ENCODE measurements around the gene C16orf78.

Gene C16orf78, protein sequence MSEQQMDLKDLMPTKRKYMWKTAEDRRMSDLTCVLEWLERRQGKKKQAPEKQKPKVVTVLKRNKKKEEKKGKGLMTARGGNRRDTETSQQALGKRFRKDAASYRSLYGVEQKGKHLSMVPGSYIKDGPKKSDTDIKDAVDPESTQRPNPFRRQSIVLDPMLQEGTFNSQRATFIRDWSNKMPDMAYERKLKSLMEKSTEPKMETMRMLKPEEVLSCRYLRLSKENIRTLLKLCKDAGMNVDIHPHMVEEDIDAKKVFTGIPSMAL

DNA sequence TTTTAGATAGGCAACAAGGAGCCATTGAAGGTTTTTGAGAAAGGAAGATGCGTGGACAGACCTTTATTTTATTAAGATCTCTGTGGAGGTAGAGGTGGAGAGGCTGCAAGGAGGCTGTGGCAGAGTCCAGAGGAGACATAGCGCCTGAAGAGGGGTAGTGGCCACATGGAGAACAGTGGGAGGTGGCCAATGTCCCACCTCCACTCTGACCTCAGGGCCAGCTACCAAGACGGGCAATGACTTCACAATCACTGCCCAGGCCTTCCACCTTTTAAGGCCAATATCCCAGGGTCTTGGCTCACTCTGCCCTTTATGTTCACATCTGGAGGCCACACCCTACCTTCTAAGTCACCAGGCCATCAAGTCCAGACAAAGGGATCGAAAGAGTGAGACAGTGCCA is at the start of gene C16orf78:
Gene C16orf78, plus strand, starts transcription at position 301 of the 400 bp plus-strand sequence. CDS start 136 bp downstream, outside the sequence.
- DNase-seq: no peak

DNA sequence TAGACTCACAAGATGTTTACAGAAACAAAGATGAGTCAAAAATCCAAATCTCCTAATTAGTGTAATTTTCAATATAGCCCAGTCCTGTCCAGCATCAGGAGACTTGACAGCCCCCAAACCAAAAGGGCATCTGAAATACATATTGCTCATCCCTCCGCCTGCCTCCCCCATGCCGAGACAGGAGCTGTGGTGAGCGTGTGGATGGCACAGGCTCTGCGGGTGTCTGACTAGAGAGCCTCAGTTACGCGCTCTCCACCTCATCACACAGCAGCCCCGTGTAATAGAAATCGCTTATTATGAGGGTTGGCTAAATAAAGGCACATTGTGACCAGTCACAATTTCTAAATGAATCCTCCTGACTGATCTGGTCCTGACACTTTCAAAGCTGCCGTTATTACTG is 48.9 kb upstream of the C16orf78 start:
- no peak for DNase-seq

DNA sequence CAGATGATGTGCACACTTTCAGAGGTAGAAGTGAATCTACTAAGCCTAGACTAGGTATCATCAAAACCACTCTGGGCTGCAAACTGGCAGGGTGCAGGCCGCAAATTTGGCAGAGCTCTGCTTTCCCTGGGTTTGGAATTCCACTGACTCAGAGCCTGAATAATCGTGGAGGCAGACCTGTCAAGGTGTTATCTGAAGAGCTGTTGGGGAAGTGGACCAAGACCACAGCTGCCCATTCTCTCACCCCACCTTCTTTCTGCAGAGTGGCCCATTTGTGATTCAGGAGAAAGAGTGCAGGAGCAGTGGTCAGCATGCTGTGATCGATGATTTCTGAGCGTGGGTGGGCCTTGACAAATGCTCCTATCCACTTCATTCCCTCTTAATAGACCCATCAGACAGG is 46.1 kb upstream of the C16orf78 start:
- no peak for DNase-seq

DNA sequence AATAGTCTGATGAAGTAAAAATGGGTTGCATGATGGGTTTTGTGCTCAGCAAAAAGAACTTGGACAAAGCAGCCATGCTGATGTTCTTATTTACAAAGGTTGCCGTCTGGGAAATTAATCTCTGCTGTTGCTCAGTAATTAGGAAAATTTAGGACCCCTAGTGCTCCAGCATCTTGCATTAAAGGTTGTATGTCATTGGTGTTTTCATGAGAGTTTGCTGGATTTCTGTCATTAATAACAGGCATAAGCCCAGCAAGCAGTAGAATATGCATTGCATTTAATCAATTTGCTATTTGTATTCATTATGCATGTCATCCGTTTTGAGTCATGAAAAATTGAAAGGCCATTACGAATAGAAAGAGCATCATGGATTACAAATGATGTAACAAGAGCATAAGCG is 45.3 kb upstream of the C16orf78 start:
- no peak for DNase-seq

DNA sequence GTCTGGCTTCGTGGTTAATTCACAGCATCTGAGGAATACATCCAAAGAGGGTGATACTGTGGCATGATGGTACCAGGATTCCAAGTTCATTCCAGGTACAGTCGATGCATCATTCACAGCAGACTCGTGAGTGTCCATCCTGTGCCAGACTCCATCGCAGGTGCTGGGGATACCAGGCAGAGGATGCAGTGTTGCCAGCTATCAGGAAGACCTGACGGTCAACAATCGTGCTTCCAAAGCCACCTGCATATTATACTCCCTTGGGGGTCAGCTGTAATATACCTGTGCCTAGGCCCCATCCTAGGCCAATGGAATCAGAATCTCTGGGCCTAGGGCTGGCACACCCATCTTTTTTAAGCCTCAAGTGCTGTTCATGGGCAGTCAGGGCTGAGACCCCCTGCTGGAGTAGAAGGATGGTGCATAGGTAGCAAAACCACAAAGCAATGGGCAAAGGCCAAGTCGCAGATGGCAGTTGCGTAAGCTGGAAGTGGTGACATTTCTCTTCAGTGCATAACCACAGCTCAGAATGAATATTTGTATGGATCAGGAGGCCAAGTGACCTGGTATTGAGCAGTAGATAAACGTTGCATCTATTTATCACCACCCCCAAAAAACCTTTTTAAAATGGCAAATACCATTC is 42.9 kb upstream of the C16orf78 start:
- no peak for DNase-seq

DNA sequence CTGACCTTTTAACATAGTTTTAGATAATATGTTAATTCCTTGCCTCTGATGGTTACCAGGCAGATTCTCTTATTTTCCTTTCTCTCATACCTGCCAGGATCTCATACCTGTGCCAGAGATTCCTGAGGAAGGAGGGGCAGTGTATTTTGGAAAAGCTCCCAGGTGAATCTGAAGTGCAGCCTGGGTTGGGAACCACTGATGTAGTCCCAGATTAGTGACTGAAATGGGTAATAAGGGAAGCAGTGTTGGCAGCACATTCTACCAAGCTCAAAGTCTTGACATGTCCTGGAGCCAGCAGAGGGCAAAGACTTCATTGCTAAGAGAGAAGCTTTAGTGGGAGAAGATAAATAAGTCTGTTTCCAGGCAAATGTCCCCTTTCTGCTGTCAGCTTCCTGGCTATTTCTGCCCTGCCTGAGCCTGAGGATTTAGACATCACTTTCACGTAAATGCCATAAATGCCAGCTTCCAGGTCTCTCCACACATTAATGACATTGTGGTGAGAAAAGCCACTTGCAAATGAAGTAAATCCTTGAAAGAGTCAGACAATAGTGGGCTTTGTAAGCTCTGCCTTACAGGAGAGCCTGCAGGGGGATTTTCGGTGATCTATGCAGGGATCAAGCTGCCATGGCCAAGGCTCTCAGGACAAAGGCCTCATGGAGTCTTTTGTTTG is 40.9 kb upstream of the C16orf78 start:
- no peak for DNase-seq

DNA sequence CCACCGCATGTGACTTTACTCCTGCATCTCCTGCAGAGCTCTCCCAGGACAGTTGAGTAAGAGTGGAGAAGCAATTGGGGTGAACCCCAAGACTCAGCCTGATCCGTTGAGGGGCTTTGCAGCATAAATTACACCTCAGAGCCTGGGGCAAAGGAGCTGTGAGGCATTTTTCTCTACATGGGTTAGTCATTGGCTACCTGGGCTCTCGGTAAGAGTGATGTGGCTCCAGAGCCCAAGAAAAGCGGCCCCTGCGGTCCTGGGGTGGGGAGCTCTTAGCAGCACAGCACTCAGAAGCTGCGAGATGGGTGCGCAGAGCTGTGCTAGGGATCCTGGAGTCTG is 40.4 kb upstream of the C16orf78 start:
- no peak for DNase-seq

DNA sequence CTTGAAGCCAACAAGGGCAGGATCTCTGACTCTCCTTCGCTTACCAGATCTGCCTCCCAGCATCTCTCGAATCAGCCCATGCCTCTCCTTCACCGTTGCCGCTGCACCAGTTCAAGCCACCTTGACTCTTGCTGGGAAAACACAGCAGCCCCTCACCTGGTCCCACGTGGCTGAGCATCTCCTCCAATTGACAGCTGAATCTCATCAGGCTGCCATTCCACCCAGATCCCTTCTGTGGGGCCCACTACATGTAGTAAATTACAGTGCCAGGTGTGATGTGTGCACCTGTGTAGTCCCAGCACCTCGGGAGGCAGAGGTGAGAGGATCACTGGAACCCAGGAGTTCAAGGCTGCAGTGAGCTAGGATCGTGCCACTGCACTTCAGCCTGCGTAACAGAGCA is 37.8 kb upstream of the C16orf78 start:
- no peak for DNase-seq

DNA sequence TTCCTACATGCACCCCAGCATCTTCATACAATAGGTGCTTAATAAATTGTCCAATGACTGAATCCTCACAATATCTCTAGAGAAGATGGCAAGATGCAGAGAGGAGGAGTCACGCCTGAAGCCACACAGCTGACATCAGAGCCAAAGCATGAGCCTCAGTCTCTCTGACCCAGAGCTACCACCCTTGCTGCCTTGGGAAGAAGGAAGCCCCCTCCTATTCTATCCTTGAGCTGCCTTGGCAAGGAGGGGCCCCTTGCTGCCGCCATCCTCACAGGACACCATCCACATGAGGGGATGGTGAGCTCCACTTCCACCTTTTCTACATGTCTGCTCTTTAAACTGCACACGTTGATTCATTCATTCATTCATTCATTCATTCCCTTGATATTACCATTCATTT is 37.0 kb upstream of the C16orf78 start:
- no peak for DNase-seq

DNA sequence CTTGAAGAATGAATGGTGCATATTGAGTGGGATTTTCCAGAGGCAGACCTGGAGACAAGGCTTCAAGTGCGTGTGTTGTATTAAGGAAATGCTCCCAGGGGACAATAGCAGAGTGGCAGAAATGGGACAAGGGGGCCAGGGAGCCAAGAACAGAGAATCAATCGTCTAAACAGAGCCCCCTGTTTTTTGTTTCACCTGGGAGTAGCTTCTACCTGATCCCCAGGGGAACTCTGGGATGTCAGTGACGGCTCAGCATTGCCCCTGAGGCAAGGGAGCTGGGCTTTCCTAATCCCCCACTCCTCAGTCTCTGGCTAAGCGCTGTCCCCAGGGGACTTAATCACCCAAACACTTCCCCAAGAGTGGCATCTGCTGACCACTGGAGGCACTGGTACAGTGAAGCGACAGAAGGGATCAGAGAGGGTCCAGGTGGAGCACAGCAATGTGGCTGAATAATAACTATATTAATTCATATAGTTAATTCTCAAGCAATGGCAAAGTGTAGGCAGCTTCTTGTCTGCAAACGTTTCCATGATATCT is 35.7 kb upstream of the C16orf78 start:
- no peak for DNase-seq

DNA sequence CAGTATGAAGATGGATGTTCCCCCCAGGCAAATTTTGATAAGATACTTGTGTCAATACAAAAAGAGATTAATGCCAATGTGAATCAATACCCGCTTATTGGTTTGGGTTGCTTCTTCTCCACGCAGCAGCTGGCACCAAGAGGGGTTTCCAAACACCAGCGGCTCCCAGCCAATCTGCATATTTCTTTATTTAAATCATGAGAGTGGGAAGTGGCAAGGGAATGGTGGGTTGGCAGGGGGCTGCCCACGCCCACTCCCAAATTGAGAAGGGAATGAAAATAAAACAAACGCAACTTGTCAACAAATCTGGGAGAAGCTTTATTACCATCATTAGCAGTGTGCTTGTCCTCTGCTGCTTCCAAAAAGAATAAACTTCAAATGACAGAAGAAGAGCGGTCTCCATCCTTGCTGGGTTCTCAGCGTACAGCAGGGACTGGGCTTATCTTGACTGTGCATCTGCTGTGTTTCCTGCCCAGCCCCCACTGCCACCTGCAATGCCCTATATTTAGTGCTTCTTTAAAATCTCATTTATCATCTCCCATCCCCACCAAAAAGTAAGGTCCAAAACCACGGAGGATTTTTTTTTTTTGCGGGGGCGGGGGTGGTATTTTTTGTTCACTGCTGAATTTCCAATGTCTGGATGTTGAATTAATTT is 34.9 kb upstream of the C16orf78 start:
- DNase-seq: no peak

DNA sequence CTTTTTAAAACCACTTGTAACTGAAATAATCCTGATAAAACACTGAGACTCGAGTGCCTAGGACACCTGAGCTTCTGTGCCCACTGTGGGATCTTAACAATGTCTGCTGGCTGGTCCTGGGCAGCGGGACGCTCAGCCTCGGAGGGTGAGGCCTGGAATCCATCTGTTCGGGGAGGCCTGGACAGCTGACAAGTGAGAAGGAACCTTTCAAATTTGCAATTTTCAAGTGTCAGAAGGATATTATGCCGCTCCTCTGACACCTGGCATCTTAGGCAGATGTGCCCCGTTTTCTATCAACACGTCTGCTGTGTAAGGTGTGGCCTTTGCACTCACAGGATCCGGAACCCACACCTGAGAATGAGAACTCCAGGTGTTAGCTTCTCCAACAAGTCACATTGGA is 33.1 kb upstream of the C16orf78 start:
- DNase-seq: no peak

DNA sequence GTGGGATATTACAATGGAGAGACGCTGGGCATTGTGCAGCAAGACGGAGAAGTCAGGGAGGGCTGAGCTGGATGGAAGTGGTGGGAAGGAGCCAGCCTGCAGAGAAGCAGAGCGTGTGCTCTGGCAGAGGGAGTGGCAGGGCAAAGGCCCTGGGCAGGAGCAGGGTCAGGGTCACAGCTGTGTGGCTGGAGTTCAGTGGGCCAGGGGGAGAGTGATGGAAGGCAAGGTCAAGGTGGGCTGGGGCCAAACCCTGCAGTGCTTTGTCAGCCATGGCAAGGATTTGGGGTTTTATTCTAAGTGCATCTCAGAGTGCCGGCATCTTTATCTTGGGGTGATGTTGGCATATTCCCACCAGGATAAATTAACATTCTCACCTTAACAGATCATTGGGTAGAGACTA is 31.9 kb upstream of the C16orf78 start:
- DNase-seq: no peak

DNA sequence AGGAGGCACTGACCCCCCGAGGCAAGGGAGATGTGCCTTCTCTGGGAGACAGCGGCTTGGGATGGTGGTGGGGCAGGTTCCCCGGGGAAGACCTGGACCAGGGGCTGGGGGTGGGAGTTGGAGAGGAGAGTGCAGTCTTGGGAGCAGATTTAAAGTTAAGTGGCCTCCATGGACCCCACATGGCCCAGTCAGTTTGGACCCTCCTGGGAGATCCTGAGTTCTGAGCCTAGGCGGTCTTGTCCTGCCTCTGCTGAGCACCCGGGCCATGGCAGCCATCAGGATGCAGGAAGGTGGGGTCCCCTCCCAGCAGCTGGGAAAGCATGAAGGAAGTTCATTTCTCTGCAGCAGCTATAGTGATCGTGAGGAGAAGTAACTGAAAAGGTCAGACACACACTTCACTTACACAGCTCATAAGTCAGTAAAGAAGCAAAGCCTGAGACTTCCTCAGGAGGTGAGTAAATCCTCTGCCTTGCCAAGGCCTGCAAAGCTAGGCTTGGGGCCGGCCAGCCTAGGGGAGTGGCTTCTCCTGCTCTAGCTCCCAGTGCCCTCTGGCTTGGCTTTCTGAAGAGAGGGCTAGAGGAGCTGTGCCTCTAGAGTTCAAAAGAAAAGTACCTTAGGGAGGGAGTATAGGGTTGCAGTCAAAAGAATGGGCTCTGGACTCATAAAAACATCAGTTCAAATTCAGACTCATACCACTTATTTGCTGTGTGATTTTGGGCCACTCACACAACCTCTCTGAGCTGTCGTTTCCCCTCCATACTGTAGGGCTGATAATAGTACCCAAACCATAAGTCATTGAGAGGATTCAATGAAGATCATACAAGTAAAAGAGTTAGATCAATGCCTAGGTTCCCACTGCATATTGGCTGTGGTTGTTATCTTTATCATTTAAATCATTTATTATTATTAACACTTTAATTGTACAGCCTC is 31.0 kb upstream of the C16orf78 start:
- no peak for DNase-seq

DNA sequence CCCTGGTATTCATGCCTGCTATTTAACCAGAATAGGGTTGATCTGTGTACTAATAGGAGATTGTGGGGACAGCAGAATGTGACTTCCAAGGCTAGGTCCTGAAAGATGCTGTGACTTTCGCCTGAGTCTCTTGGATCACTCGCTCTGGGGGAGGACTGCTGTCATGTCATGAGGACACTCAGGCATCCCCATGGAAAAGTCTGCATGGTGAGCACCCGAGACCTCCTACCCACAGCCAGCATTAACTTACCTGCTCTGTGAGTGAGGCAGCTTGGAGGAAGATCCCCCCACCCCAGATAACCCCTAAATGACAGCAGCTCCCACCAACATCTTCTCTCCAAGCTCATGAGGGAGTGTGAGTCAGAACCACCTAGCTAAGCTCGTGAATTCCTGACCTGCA is 30.3 kb upstream of the C16orf78 start:
- DNase-seq: no peak

DNA sequence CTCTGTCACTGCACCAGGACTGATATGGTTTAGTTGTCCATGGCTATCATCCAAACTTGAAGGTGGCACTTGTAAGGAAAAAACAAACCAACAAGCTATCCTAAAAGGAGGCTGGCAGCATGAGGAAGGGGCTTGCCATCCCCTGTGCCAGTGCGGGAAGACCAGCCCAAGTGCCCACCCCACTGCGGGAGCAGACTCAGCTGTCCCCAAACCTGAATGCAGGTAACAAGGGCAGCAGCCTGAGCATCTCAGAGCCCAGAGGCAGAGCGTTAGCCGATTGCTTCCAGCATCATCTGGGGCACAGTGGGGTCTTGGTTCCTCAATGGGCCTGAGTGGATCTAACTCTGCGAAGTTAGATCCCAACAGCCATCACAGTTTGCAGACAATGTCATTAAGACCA is 29.2 kb upstream of the C16orf78 start:
- no peak for DNase-seq

DNA sequence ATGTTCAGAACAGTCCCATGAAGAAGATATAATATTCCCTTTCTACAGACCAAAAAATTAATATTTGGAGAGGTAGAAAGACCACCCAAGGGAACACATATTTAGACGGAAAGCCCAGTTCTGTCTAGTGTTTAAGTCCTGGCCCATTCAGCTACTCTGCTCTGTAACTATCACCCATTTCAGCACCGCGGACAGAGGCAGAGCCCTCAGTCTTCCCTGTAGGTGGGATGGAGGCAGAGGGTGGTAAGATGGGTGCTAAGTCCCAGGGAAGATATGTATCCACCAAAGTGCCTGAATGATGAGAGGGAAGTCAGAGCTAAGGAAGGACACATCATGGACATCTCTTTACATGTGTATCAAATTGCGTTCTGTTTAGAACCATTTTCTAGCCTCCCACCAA is 27.8 kb upstream of the C16orf78 start:
- no peak for DNase-seq

DNA sequence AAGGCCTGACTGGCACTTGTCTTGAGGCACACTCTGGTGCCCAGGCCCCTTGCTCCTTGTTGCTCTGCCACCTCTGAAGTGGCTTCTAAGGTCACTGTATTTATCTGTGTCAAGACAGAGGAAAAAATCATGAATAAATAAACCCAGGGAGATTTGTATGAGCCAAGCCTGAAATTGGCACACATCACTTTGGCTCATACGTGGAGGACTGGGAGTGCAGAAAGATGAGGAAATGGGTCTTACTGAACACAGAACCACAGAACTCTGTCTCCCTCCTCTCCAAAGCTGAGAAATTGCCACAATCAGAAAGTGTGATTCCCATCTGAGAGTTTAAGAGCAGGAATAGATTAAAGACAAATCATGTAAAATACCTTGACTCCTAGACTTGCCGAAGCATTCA is 27.1 kb upstream of the C16orf78 start:
- DNase-seq: no peak

DNA sequence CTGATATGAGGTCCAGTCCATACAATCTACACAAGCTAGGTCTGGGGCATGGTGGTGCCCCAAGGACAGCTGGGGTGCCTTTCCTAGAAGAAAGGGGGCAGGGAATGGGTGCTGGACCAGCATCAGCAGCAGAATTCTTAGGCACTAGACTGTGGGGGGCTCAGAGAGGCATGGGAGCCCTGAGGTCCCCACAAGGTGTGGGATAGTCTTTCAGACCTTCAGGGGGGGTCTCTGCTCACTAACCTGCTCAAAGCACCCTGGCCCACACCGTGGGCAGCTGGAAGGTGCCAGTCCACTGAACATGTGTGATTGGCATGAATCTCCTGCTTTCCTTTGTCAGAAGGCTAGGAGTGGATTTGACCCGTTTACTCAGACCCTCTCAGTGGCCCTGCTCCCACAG is 26.1 kb upstream of the C16orf78 start:
- no peak for DNase-seq

DNA sequence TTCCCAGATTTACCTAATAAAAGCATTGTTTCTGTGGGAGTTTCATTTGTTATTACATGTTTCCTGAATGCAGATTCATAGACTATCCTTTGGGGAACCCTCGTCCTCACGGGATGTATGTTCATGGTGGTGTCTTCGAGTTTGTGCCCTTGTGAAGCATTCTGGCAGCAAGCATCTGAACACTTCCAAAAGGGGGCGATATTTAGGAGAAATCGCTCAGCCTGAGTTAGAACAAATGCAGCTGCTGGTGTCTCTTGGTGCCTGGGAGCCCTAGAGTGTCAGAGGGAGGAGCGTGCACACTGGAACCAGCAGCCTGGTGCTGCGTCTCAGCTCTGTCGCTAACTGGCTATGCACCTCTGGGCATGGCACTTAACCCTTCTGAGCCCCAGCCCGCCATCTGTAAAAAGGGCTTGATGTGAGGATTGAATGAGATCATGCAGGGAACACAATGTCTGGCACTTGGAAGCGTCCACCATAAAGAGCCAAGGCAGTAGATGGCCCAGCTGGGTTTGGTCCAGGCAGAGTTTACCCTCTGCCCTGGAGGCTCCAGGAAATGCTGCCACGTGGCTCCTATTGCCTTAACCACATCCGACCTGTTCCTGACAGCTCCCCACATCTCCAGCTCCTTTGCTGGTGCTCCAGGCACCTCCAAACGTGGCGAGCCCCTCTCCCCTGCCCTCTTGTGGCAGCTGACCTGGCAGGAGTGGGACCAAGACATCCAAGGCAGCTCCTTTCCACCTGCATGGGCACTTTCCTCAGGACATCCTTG is 25.0 kb upstream of the C16orf78 start:
- DNase-seq: no peak

DNA sequence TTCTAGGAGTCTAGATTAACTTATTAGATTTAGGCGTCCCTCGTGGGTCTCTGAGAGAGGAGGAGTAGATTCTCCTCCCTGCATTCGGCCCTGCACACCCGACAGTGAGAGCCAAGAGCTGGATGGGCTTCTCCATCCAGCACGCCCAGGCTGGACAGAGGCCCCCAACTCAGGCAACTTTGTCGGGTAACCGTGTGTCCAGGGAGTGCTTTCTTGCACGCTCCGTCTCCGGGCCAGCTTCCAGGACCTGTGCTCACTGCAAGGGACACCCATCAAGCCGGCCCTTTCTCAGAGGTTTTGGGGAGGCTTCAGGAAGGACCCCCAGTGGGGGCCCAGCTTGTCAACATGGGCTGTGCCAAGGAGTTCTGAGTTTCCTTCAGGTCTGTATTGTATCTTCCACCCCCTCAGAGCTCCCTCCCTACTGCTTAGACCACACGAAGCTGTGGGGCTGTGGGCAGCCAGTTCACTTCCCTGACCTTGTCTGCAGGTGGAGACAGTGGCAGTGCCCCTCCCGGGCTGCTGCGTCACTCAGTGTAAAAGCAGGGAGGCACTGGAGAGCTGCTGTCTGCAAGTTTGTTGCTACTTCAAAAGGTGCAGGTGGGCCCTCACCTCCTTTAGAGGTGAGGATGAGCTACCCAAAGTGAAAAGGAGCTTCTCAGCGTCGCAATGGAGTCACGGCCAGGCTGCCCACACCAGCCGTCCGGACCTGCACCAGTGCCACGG is 24.0 kb upstream of the C16orf78 start:
- no peak for DNase-seq
